HL-60/S4 (cell line): Measurements from ENCODE around the gene TSHZ2.

Experiments used
- in situ Hi-C: fragments of 300-500 bp; cut with MboI; formaldehyde crosslinking; loops from 2 replicates; pipeline ENCODE4 v1.14.3; 2022; ENCODE audit warnings: low sequenced_read_pairs

Gene TSHZ2

GRCh38 chr20:53331151-53331973 lies 359.2 kb downstream of the TSHZ2 start:
- in situ Hi-C loops: no loop called here

GRCh38 chr20:53332022-53332837 lies 360.1 kb downstream of the TSHZ2 start:
- in situ Hi-C loops: no loop called here

GRCh38 chr20:53334861-53335260 lies 362.7 kb downstream of the TSHZ2 start:
- in situ Hi-C loops: no loop called here

- in situ Hi-C loops: no loop called here
These were observed 363.4 kb downstream of the TSHZ2 start for GRCh38 chr20:53335555-53335954.

GRCh38 chr20:53336892-53337291 lies 364.7 kb downstream of the TSHZ2 start:
- in situ Hi-C loops: no loop called here

- in situ Hi-C loops: no loop called here
These were observed 365.4 kb downstream of the TSHZ2 start for GRCh38 chr20:53337390-53338101.

GRCh38 chr20:53338716-53339115 lies 366.6 kb downstream of the TSHZ2 start:
- in situ Hi-C loops: no loop called here

GRCh38 chr20:53342429-53342828 lies 370.3 kb downstream of the TSHZ2 start:
- in situ Hi-C loops: no loop called here

GRCh38 chr20:53343448-53343847 lies 371.3 kb downstream of the TSHZ2 start:
- in situ Hi-C loops: no loop called here

- in situ Hi-C loops: no loop called here
These were observed 372.7 kb downstream of the TSHZ2 start for GRCh38 chr20:53344891-53345290.

GRCh38 chr20:53345536-53346334 lies 373.6 kb downstream of the TSHZ2 start:
- in situ Hi-C loops: no loop called here

- in situ Hi-C loops: no loop called here
These were observed 374.1 kb downstream of the TSHZ2 start for GRCh38 chr20:53346335-53346648.

- in situ Hi-C loops: no loop called here
These were observed 377.6 kb downstream of the TSHZ2 start for GRCh38 chr20:53349730-53350129.

GRCh38 chr20:53352727-53353440 lies 380.7 kb downstream of the TSHZ2 start:
- in situ Hi-C loops: no loop called here

- in situ Hi-C loops: no loop called here
These were observed 382.2 kb downstream of the TSHZ2 start for GRCh38 chr20:53354314-53354713.

GRCh38 chr20:53355790-53356189 lies 383.6 kb downstream of the TSHZ2 start:
- in situ Hi-C loops: no loop called here

- in situ Hi-C loops: no loop called here
These were observed 387.3 kb downstream of the TSHZ2 start for GRCh38 chr20:53359425-53359824.

- in situ Hi-C loops: no loop called here
These were observed 388.7 kb downstream of the TSHZ2 start for GRCh38 chr20:53360852-53361251.

GRCh38 chr20:53362736-53363135 lies 390.6 kb downstream of the TSHZ2 start:
- in situ Hi-C loops: no loop called here

- in situ Hi-C loops: no loop called here
These were observed 392.5 kb downstream of the TSHZ2 start for GRCh38 chr20:53364646-53365045.
